Globus pallidus (tissue), 1 donor: Measurements from ENCODE around the gene KLHL13.

Source experiments
- DNase-seq: peaks from one replicate; pipeline ENCODE4 v3.0.0-alpha.2; 2015; ENCODE audit warnings: low spot score

Gene KLHL13

GRCh38 chrX:117851025-117851424, 265.6 kb downstream of the KLHL13 start:
- no peak for DNase-seq
